Measurements from ENCODE around the gene FAM13A.

Gene FAM13A

GRCh38 chr4:88709989-88710388, 347.0 kb downstream of the FAM13A start (continued):
- TF ChIP-seq ZNF274 (IDR thresholded peaks at IDR 0.05; ENCODE audit: low read length) (no peak), ZNF274 (tag by site-specific recombination; IDR thresholded peaks at IDR 0.05; ENCODE audit: borderline replicate concordance) (no peak), ZFP3 (tag by site-specific recombination; IDR thresholded peaks at IDR 0.05; ENCODE audit: low read depth) (no peak)

- no peaks in the 10 kb centered on the region for H3K9me3 ChIP-seq (ENCODE audit: control insufficient read depth, insufficient read depth, low read depth, low read length)
- no peak overlapping the region for H3K4me3 ChIP-seq (ENCODE audit: low read depth, low read length)
- H3K27ac ChIP-seq (ENCODE audit: extremely low read depth, low read depth, low read length), result no peak overlapping the region
- TF ChIP-seq ZBTB10 (tag by site-specific recombination; IDR thresholded peaks at IDR 0.05), result no peak
- ChIA-PET CTCF (interaction anchor here (0.6 to 1.1 kb wide), 6 partner anchors 28 to 349 kb away, joined by 3 to 9 read pairs (median 5); no protein-coding TSS in a partner anchor), POLR2A (no interaction called here)
- peaks cover 0 to 3% of the 10 kb centered on the region in 2 experiments; a peak in 1 of 3 replicates for H3K36me3 ChIP-seq (ENCODE audit: control insufficient read depth in 2 of 2, insufficient read depth in 1 of 2, low read length in 2 of 2)
- H3K4me1 ChIP-seq (ENCODE audit: control insufficient read depth, insufficient read depth, low read length), result no peaks in the 10 kb centered on the region
Measured at GRCh38 chr4:88706574-88706973, 350.4 kb downstream of the FAM13A start.

GRCh38 chr4:88705805-88706492, 351.0 kb downstream of the FAM13A start:
- no peak overlapping the region for H3K27ac ChIP-seq (ENCODE audit: extremely low read depth, low read depth, low read length)
- ChIA-PET CTCF (interaction anchor here (0.6 to 1.1 kb wide), 5 partner anchors 29 to 318 kb away, joined by 3 to 9 read pairs (median 5); no protein-coding TSS in a partner anchor), POLR2A (no interaction called here)
- no peaks in the 10 kb centered on the region for H3K9me3 ChIP-seq (ENCODE audit: control insufficient read depth, insufficient read depth, low read depth, low read length)
- no peaks in the 10 kb centered on the region for H3K4me1 ChIP-seq (ENCODE audit: control insufficient read depth, insufficient read depth, low read length)
- no peak overlapping the region for H3K4me3 ChIP-seq (ENCODE audit: low read depth, low read length)
- H3K36me3 ChIP-seq (ENCODE audit: control insufficient read depth in 2 of 2, insufficient read depth in 1 of 2, low read length in 2 of 2), result peaks cover 0 to 3% of the 10 kb centered on the region in 2 experiments; a peak in 1 of 3 replicates
- TF ChIP-seq ZNF239 (tag by site-specific recombination; IDR thresholded peaks at IDR 0.05) (no peak), KLF16 (tag by site-specific recombination; IDR thresholded peaks at IDR 0.05) (no peak), HIC1 (tag by site-specific recombination; IDR thresholded peaks at IDR 0.05) (no peak), ZSCAN23 (tag by site-specific recombination; IDR thresholded peaks at IDR 0.05) (no peak), ZNF26 (tag by site-specific recombination; IDR thresholded peaks at IDR 0.05) (no peak), ZBTB20 (tag by site-specific recombination; IDR thresholded peaks at IDR 0.05) (no peak), ZBTB21 (tag by site-specific recombination; IDR thresholded peaks at IDR 0.05) (no peak), ZNF266 (tag by site-specific recombination; IDR thresholded peaks at IDR 0.05; ENCODE audit: low read depth) (no peak), CTCF (tag by site-specific recombination; IDR thresholded peaks at IDR 0.05) (no peak), ZNF146 (tag by site-specific recombination; IDR thresholded peaks at IDR 0.05) (no peak), ZNF391 (tag by site-specific recombination; IDR thresholded peaks at IDR 0.05; ENCODE audit: borderline replicate concordance, low read depth) (no peak), SALL2 (tag by site-specific recombination; IDR thresholded peaks at IDR 0.05; ENCODE audit: borderline replicate concordance) (no peak), PRDM4 (tag by site-specific recombination; IDR thresholded peaks at IDR 0.05) (no peak), ZNF148 (tag by site-specific recombination; IDR thresholded peaks at IDR 0.05; ENCODE audit: borderline replicate concordance) (no peak)
